GM12878 (cell line): ENCODE measurements around the gene COL27A1.

Experiments used
- ATF3 ChIP-seq: IDR thresholded peaks from 2 replicates; pipeline ENCODE4 v1.6.1; 2011; ENCODE audit warnings: low read depth, mild to moderate bottlenecking, low read length, moderate library complexity, borderline replicate concordance; ENCODE audit errors: extremely low read depth
- CTCF ChIP-seq, 3 experiments: IDR thresholded peaks in 2 of 3; conservative IDR thresholded peaks in 1 of 3; 2 replicates each; pipeline ENCODE4 v1.5.1; 2011; ENCODE audit warnings: low read depth in 3 of 3, low read length in 3 of 3, mild to moderate bottlenecking in 3 of 3, control low read depth in 2 of 3, moderate library complexity in 2 of 3, inconsistent platforms in 1 of 3, mixed read lengths in 1 of 3; ENCODE audit not compliant: control insufficient read depth in 2 of 3, insufficient read depth in 1 of 3; ENCODE audit errors: extremely low read depth in 1 of 3
- TCF3 ChIP-seq: IDR thresholded peaks from 2 replicates; pipeline ENCODE4 v1.6.1; 2012; ENCODE audit warnings: low read depth, mild to moderate bottlenecking, low read length, borderline replicate concordance; ENCODE audit not compliant: insufficient read depth
- USF2 ChIP-seq: IDR thresholded peaks from 2 replicates; pipeline ENCODE4 v1.6.1; 2011; ENCODE audit warnings: low read depth, low read length, improper control_type of control experiment, borderline replicate concordance
- ZNF274 ChIP-seq: IDR thresholded peaks from one replicate; pipeline ENCODE4 v1.8.0; 2011; ENCODE audit not compliant: insufficient read length, insufficient read depth

- TF ChIP-seq USF2 (no peak), TCF3 (no peak), ATF3 (no peak), ZNF274 (no peak), CTCF (IDR thresholded peaks at IDR 0.05 in 2 of 3, conservative IDR thresholded peaks at IDR 0.05 in 1 of 3; ENCODE audit: control insufficient read depth in 2 of 3, extremely low read depth in 1 of 3, insufficient read depth in 1 of 3, low read depth in 3 of 3, low read length in 3 of 3) (no peak)
These were observed 28.7 kb downstream of the COL27A1 start for GRCh38 chr9:114184071-114184470.
